HG03159 (cell line): ENCODE data around the gene EIF4E1B.

Source experiments
- ATAC-seq: cut with Tn5 transposase; IDR thresholded peaks from one replicate; pipeline ENCODE4 v1.9.1; 2021; ENCODE audit warnings: mild to moderate bottlenecking, moderate library complexity; ENCODE audit not compliant: unreplicated experiment

EIF4E1B gene

GRCh38 chr5:176603091-176603490 lies 27.4 kb upstream of the EIF4E1B start:
- no peak for ATAC-seq

- ATAC-seq: no peak
Measured at GRCh38 chr5:176606032-176606431, 24.4 kb upstream of the EIF4E1B start.

- no peak for ATAC-seq
Measured at GRCh38 chr5:176606875-176607274, 23.6 kb upstream of the EIF4E1B start.

GRCh38 chr5:176608142-176608705 lies 22.3 kb upstream of the EIF4E1B start:
- ATAC-seq: no peak

- peak; percentile 32 for ATAC-seq
Measured at GRCh38 chr5:176608937-176609723, 21.3 kb upstream of the EIF4E1B start.

- ATAC-seq: peak; percentile 69
Measured at GRCh38 chr5:176609724-176610434, 20.6 kb upstream of the EIF4E1B start, which contains the start of gene GPRIN1. Gene GPRIN1, minus strand, starts transcription at chr5:176610156. Its CDS starts 10,322 bp downstream, at chr5:176599834.

- ATAC-seq: no peak
Measured at GRCh38 chr5:176610435-176610773, 20.1 kb upstream of the EIF4E1B start.

GRCh38 chr5:176611435-176611834 lies 19.0 kb upstream of the EIF4E1B start:
- no peak for ATAC-seq

- ATAC-seq: no peak
Measured at GRCh38 chr5:176612008-176612407, 18.5 kb upstream of the EIF4E1B start.

GRCh38 chr5:176612855-176613254 lies 17.6 kb upstream of the EIF4E1B start:
- ATAC-seq: no peak

- ATAC-seq: no peak
Measured at GRCh38 chr5:176614805-176615478, 15.5 kb upstream of the EIF4E1B start.

GRCh38 chr5:176616511-176616910 lies 14.0 kb upstream of the EIF4E1B start:
- ATAC-seq: no peak

GRCh38 chr5:176618783-176619182 lies 11.7 kb upstream of the EIF4E1B start:
- ATAC-seq: no peak

GRCh38 chr5:176619203-176619568 lies 11.3 kb upstream of the EIF4E1B start:
- ATAC-seq: peak; percentile 85

- ATAC-seq: no peak
Measured at GRCh38 chr5:176619569-176620332, 10.7 kb upstream of the EIF4E1B start.

GRCh38 chr5:176620333-176620981 lies 10.0 kb upstream of the EIF4E1B start:
- ATAC-seq: no peak

GRCh38 chr5:176621661-176622079 lies 8.8 kb upstream of the EIF4E1B start:
- no peak for ATAC-seq

GRCh38 chr5:176624142-176624541 lies 6.3 kb upstream of the EIF4E1B start:
- no peak for ATAC-seq

- no peak for ATAC-seq
Measured at GRCh38 chr5:176624938-176625337, 5.5 kb upstream of the EIF4E1B start.

GRCh38 chr5:176625512-176625911 lies 5.0 kb upstream of the EIF4E1B start:
- ATAC-seq: no peak
